GM21576 (cell line): Measurements from ENCODE around the gene CHD5.
"Not testable (repeated sequence)": the region's sequence is repeated elsewhere in the genome, so short reads cannot be mapped to it uniquely, and the experiment has no call there.

Source experiments
- ATAC-seq: cut with Tn5 transposase; IDR thresholded peaks from one replicate; pipeline ENCODE4 v1.9.1; 2021; ENCODE audit warnings: mild to moderate bottlenecking, moderate library complexity; ENCODE audit not compliant: unreplicated experiment

The CHD5 gene

DNA sequence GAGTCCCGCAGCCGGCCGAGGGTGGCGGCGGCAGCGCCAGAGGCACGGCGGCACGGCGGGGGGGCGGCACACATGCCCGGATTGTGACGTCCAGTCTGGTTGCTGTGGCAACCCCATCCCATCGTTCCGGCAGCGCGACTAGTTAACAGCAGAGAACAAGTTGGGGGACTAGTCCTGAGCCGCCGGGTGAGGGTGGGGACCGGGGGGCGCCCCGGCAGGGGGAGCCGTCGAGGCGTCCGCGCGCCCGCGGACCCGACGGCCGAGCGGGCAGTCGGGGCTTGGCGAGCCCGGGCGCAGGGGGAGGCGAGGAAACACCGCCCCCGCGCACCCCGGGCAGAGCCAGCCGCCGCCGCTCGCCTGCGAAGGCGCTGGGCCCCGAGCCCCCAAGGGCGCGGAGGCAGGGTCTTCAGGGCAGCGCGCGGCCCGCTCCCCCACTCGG is at the start of gene CHD5:
Gene CHD5 (minus strand): TSS at position 54 of the 439 bp plus-strand sequence. CDS start 298 bp downstream, outside the sequence.
- no peak for ATAC-seq

DNA sequence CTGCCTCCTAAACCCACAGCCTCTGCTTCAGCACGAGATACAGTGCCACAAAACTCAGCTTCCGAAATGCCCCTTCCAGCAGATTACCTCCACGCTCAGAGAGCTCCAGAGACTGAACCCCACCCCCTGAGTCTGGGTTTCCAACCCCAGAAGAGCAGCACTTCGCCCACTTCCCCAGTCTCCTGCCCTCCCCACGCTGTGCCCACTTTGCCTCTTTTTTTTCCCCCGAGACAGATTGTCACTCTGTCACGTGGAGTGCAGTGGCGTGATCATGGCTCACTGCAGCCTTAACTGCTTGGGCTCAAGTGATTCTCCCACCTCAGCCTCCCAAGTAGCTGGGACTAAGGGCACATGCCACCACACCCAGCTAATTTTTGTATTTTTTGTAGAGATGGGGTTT is 45.5 kb upstream of the CHD5 start:
- no peak for ATAC-seq

DNA sequence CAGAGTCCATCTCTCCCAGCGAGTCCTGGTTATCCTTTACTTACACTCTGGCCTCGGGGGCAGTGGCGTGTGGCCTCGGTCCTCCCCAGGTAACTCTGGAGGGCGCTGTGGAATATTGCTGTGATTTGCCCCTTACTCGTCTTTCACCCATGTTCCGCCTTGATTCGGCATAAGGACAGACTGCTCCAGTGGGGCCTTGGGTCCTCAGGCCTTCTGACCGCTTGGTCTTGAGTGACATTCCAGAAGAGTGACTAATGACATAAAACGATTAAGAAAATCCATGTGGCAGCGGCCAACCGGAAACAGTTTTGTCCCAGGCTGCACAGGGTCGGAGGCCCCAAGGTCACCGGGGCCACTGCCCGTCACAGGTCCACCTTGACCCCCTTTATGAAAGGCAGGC is 44.6 kb upstream of the CHD5 start:
- ATAC-seq = no peak

DNA sequence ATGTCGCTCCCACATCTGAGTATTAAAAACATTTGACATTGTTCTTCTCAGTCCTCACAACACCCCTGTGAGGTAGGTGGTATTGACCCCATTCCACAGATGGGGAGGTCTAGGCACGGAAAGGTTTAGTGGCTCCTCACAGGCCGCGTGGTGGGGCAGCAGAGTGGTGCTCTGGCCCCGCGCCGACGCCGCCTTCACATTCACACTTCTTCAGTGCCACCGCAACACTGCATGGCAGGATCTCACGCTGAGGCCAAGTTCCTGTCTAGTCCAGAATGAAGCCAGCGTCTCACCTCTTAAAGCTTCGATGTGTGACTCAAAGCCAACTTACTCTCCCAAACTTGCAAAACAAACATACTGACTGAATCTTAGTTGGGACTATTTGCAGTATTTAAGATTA is 43.5 kb upstream of the CHD5 start:
- ATAC-seq = no peak

GRCh38 chr1:6222636-6223035 is 42.5 kb upstream of the CHD5 start:
- ATAC-seq = no peak

- ATAC-seq = no peak
These were observed 41.2 kb upstream of the CHD5 start for GRCh38 chr1:6221210-6221784.

DNA sequence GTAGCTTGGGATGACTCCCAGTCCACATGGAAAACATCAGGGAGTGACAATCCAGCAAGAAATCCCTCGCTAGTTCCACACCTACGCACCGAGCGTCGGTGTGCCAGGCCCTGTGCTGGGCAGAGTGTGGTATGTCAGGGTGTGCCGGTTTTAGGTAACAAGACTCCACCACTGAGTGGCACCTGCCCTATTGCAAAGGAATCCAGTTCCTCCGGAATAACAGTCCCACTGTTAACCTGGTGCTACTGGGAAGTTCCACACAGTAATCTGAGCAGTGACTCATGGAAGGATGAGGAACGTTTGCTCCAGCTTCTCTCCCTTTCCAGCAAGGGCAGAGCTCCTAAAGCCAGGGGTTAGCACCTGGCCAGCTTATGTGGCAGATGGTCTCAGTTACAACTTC is 40.1 kb upstream of the CHD5 start:
- no peak for ATAC-seq

GRCh38 chr1:6219641-6220040 is 39.5 kb upstream of the CHD5 start:
- ATAC-seq = not testable (repeated sequence)

DNA sequence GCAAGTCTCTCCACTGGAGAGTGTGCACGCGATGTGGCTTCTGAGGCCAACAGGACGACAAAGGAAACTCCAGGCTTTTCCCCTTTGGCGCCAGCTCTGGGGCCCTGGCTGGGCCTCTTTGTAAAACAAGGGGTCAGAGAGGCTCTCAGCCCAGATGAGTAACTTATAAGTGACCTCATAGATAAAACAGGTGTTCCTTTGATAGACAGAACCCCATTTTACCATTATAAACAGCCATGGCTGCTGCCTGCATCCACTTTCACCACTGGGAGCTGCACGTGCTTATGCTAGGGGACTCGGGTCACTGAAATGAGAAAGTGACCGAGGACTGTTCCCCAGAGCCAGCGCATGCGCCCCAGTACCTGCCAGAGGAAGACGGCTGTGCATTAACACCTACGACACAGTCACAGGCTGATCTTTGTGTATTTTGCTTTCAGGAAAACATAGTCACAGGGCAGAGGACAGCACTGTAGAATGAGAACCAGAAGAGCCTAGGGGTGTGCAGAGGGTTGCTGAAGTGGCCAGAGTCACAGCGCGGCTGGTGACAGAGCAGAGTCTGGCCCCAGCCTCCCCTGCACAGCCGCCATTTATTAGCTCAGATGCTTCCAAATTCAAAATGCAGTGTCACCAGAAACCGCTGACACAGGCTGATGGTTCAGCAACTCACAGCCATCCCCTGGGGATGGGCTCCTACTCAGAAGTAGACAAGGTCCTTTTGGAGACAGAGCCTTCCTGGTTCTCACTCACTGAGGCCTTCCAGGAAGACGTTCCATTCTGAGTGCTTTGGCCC is 38.4 kb upstream of the CHD5 start:
- no peak for ATAC-seq

GRCh38 chr1:6212193-6212959 is 32.3 kb upstream of the CHD5 start:
- no peak for ATAC-seq

DNA sequence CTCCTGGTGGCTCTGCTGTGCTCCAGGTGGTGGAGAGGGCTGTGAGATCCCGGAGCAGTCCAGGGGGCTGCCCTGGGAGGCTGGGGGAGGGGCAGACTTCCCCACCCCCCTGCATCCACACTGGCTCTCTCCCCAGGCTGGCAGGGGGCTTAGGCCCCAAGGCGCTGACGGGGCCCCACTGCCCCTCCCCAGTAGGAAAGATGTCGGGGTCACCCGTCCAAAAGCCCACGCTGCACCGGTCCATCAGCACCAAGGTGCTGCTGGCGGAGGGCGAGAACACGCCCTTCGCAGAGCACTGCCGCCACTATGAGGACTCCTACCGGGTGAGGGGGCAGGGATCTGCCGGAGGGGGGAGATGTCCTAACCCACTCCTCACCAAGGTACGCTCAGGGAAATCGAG is 31.6 kb upstream of the CHD5 start:
- no peak for ATAC-seq

DNA sequence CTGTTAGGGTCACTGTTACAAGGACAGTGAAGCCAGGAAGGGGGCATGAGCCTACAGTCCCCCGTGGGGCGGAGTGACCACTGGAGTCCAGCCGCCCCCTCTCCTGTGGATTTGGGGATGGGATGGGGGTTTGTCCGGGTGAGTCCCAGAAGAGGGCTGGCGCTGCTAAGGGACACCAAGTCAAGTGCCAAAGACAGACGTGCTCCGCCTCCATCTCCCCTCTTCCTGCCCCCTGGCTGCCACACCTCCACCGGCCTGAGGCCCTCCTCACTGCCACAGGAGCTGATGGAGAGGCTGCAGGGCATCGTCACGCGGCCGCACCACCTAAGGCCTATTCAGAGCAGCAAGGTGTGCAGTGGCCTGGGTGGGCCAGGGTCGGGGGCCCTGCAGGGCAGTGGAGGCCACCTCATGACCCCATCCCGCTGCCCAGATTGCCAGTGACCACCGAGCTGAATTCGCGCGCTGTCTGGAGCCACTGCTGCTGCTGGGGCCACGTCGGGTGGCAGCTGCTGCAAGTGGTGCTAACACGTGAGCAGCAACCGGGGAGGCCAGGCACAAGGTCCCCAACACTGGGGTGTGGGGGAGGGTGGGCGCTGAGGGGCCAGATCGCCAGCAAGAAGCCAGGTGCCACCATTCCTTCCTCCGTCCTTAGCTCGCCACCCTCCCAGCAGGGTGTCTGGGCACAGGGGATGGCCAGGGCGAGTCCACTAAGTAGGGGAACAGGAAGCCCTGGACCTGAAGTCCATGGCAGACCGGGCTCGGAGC is 30.7 kb upstream of the CHD5 start:
- ATAC-seq = no peak

- no peak for ATAC-seq
These were observed 29.8 kb upstream of the CHD5 start for GRCh38 chr1:6209661-6210580.

- no peak for ATAC-seq
These were observed 28.9 kb upstream of the CHD5 start for GRCh38 chr1:6208723-6209660.

GRCh38 chr1:6207921-6208320 is 27.8 kb upstream of the CHD5 start:
- ATAC-seq = no peak

DNA sequence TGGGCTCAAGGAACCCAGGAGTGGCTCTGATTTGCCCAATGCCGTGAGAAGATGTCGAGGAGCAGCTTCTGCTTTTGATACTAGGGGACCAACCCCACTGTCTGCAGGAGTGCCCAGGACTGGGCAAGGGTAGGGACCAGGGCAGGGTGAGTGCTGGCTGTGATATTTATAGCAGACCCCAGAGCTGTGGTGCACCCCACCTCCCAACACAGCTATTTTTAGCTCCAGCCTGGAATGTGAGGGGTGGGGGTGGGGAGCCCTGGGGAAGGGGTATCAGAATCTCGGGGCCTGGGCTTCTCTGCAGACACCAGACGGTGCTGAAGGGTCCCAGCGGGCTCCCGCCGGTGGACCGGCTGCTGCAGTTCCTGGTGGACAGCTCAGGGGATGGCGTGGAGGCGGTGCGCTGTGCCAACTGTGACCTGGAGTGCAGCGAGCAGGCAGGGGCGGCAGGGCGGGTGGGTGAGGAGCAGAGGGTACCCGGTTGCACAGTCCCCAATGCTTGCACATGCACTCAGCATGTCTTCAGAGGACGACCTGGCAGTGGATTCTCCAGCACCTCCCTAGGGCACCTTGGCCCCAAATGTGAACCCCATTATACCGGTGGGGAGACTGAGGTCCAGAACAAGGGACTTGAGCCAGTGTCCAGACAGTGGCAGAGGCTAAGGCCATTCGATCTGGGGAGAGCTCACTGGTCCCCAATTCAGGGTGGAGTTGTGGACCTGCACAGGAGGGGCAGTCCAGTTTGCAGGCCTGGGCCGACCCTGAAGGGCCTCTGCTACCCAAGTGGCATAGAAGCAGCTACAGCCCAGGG is 27.2 kb upstream of the CHD5 start:
- ATAC-seq = no peak

GRCh38 chr1:6206520-6206855 is 26.4 kb upstream of the CHD5 start:
- no peak for ATAC-seq

DNA sequence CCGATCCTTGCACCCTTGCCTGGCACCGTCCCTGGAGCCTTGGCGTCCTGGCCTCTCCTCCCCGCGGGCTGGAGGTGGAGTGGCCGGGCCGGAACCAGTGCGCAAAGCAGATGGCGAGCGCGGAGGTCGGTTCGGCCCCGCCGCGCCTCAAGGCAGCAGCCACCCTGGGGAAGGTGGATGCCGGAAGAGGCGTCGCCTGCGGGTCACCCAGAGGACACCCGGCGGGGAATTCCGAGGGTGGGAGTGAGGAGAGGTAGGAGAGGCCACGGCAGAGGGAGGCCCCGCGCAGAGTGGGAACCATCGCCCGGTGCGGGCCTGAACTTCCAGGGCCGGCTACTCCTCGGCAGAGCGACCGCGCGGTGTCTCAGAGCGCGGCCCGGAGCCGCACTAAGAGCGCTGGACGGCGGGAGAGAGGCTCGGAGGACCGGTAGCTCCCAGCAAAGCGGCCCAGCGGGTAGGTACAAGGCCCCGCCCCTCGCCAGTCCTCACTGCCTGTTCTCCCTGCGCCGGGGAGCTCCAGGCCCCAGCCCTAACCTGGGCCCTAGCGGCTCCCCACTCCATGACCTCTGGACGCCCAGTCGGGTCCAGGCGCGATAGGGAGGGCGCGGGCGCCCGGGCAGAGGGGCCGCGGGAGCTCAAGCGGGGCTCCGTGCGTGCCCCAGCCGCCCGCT is 25.9 kb upstream of the CHD5 start, which contains the start of gene RNF207:
Gene RNF207 (plus strand): TSS at position 271 of the 671 bp plus-strand sequence. CDS start 417 bp downstream, outside the sequence.
- ATAC-seq = peak; percentile 52
